Right lung (tissue), 5 donors: ENCODE measurements around the gene ITSN2. TPM values are rescaled to one million over a fixed set of nuclear protein-coding genes. Genes with fewer than 3 reads are reported as not detected.

Experiments
- DNase-seq, 2 donors: peaks; one replicate each; pipeline ENCODE4 v3.0.0-alpha.2; 2013
- polyA plus RNA-seq, 5 donors: library from polyadenylated mRNA; unstranded; fragments of 120-200 nt; gene quantifications; one replicate each; pipeline versions ENCODE4 v1.2.1 to v1.2.3, GENCODE V29; 2013; ENCODE audit warnings: inconsistent platforms in 1 of 5, low replicate concordance in 1 of 5; ENCODE audit not compliant: insufficient read length in 5 of 5, insufficient read depth in 1 of 5

The ITSN2 gene
- polyA plus RNA-seq, 5 donors, result 26.7 to 43.4 (median 37.7) TPM

- no peak for DNase-seq
Measured at GRCh38 chr2:24272161-24272802, 88.1 kb downstream of the ITSN2 start.

GRCh38 chr2:24269265-24269664 is 91.1 kb downstream of the ITSN2 start:
- no peak for DNase-seq

- no peak for DNase-seq
Measured at GRCh38 chr2:24265212-24265611, 95.1 kb downstream of the ITSN2 start.

- DNase-seq, result no peak
Measured at GRCh38 chr2:24262421-24262970, 97.8 kb downstream of the ITSN2 start.

GRCh38 chr2:24261441-24261840 is 98.9 kb downstream of the ITSN2 start:
- DNase-seq, result no peak

GRCh38 chr2:24259316-24259715 is 101.0 kb downstream of the ITSN2 start:
- no peak for DNase-seq

GRCh38 chr2:24258718-24259117 is 101.6 kb downstream of the ITSN2 start:
- DNase-seq, result no peak

GRCh38 chr2:24253303-24253919 is 106.9 kb downstream of the ITSN2 start:
- no peak for DNase-seq

GRCh38 chr2:24247592-24247991 is 112.7 kb downstream of the ITSN2 start:
- no peak for DNase-seq

- no peak for DNase-seq
Measured at GRCh38 chr2:24247164-24247563, 113.2 kb downstream of the ITSN2 start.

GRCh38 chr2:24245986-24246776 is 114.2 kb downstream of the ITSN2 start:
- DNase-seq, result peak; percentile 15 to 26

GRCh38 chr2:24241528-24241927 is 118.8 kb downstream of the ITSN2 start:
- DNase-seq, result no peak

- no peak for DNase-seq
Measured at GRCh38 chr2:24239553-24239952, 120.8 kb downstream of the ITSN2 start.

GRCh38 chr2:24238158-24238557 is 122.2 kb downstream of the ITSN2 start:
- no peak for DNase-seq

- DNase-seq, result no peak
Measured at GRCh38 chr2:24237313-24237712, 123.0 kb downstream of the ITSN2 start.

GRCh38 chr2:24233321-24233720 is 127.0 kb downstream of the ITSN2 start:
- no peak for DNase-seq

GRCh38 chr2:24231461-24231881 is 128.9 kb downstream of the ITSN2 start:
- DNase-seq, result no peak

- DNase-seq, result no peak
Measured at GRCh38 chr2:24228470-24228869, 131.9 kb downstream of the ITSN2 start.

- DNase-seq, result no peak
Measured at GRCh38 chr2:24225499-24226242, 134.7 kb downstream of the ITSN2 start.

GRCh38 chr2:24222946-24223345 is 137.4 kb downstream of the ITSN2 start:
- DNase-seq, result no peak

GRCh38 chr2:24221343-24222050 is 138.8 kb downstream of the ITSN2 start:
- no peak for DNase-seq
